GM18499 (cell line): ENCODE data around the gene RASGEF1C.

Experiments
- ATAC-seq: cut with Tn5 transposase; IDR thresholded peaks from one replicate; pipeline ENCODE4 v1.9.1; 2021; ENCODE audit warnings: moderate number of reproducible peaks; ENCODE audit not compliant: insufficient read depth, unreplicated experiment

The RASGEF1C gene

GRCh38 chr5:180209137-180209581, at the start of gene RASGEF1C:
TSS of gene RASGEF1C (minus strand) at chr5:180209211. CDS start at chr5:180138052, 71,159 bp downstream.
- no peak for ATAC-seq

- ATAC-seq: no peak
These were observed 44.2 kb upstream of the RASGEF1C start for GRCh38 chr5:180253036-180253824.

GRCh38 chr5:180251887-180252286, 42.9 kb upstream of the RASGEF1C start:
- no peak for ATAC-seq

- no peak for ATAC-seq
These were observed 42.1 kb upstream of the RASGEF1C start for GRCh38 chr5:180251141-180251540.

- no peak for ATAC-seq
These were observed 41.3 kb upstream of the RASGEF1C start for GRCh38 chr5:180250329-180250728.

- no peak for ATAC-seq
These were observed 32.6 kb upstream of the RASGEF1C start for GRCh38 chr5:180241600-180241999.

GRCh38 chr5:180238631-180239030, 29.6 kb upstream of the RASGEF1C start:
- ATAC-seq: no peak

GRCh38 chr5:180235846-180236245, 26.8 kb upstream of the RASGEF1C start:
- ATAC-seq: no peak

- no peak for ATAC-seq
These were observed 26.1 kb upstream of the RASGEF1C start for GRCh38 chr5:180235077-180235476.

- no peak for ATAC-seq
These were observed 25.3 kb upstream of the RASGEF1C start for GRCh38 chr5:180234271-180234670.

- ATAC-seq: no peak
These were observed 24.7 kb upstream of the RASGEF1C start for GRCh38 chr5:180233729-180234128.

GRCh38 chr5:180230017-180230416, 21.0 kb upstream of the RASGEF1C start:
- no peak for ATAC-seq

- no peak for ATAC-seq
These were observed 13.0 kb upstream of the RASGEF1C start for GRCh38 chr5:180222056-180222455.

GRCh38 chr5:180217797-180218196, 8.8 kb upstream of the RASGEF1C start:
- no peak for ATAC-seq

- ATAC-seq: no peak
These were observed 7.7 kb upstream of the RASGEF1C start for GRCh38 chr5:180216646-180217171.

- ATAC-seq: no peak
These were observed 7.0 kb upstream of the RASGEF1C start for GRCh38 chr5:180215783-180216630.

- no peak for ATAC-seq
These were observed 6.1 kb upstream of the RASGEF1C start for GRCh38 chr5:180214870-180215770.

GRCh38 chr5:180213657-180214207, 4.7 kb upstream of the RASGEF1C start:
- ATAC-seq: no peak

- no peak for ATAC-seq
These were observed 4.2 kb upstream of the RASGEF1C start for GRCh38 chr5:180213256-180213600.
